A673 (cell line): Measurements from ENCODE around the gene RUNX2. TPM values are rescaled to one million over a fixed set of nuclear protein-coding genes. Genes with fewer than 3 reads are reported as not detected.

Experiments
- BruUV-seq: library from RNA; stranded (reverse); fragments of 400-500 nt; replicated peaks from 2 replicates; lab custom pipeline; 2021; lab: Mats Ljungman, UMichigan
- CTCF ChIA-PET: fragments of 300-600 bp; sonication (Branson Sonifier 250); formaldehyde crosslinking; loops from one replicate; lab custom pipeline; 2022; ENCODE audit warnings: antibody characterized with exemption; lab: Charles Lee
- POLR2A ChIA-PET: fragments of 300-600 bp; sonication (Branson Sonifier 250); formaldehyde crosslinking; loops from one replicate; lab custom pipeline; 2022; ENCODE audit warnings: antibody characterized with exemption; ENCODE audit not compliant: low non-redundant PET; lab: Charles Lee
- DNase-seq: peaks from one replicate; pipeline ENCODE4 v3.0.0-alpha.2; 2015; ENCODE audit warnings: low spot score
- H3K27ac ChIP-seq: fragments of 200-600 bp; sonication (generic); 2 replicates; pipeline ENCODE4 v1.5.1; 2016; ENCODE audit warnings: mixed run types, low read depth, mild to moderate bottlenecking, mixed read lengths, antibody characterized with exemption, low read length; ENCODE audit not compliant: poor library complexity, severe bottlenecking
- H3K27me3 ChIP-seq: fragments of 200-600 bp; sonication (generic); replicated peaks from 2 replicates; pipeline ENCODE4 v1.6.1; 2017; ENCODE audit warnings: mixed run types, low read depth, mild to moderate bottlenecking, mixed read lengths, antibody characterized with exemption, low read length; ENCODE audit not compliant: insufficient read depth, poor library complexity
- H3K36me3 ChIP-seq: fragments of 200-600 bp; sonication (generic); 2 replicates; pipeline ENCODE4 v1.6.1; 2016; ENCODE audit warnings: mixed run types, mild to moderate bottlenecking, mixed read lengths, antibody characterized with exemption, low read length; ENCODE audit not compliant: insufficient read depth, poor library complexity, severe bottlenecking
- H3K4me1 ChIP-seq: fragments of 200-600 bp; sonication (generic); 2 replicates; pipeline ENCODE4 v1.6.1; 2017; ENCODE audit warnings: mixed run types, mild to moderate bottlenecking, mixed read lengths, antibody characterized with exemption, low read length; ENCODE audit not compliant: insufficient read depth, poor library complexity, severe bottlenecking
- H3K4me3 ChIP-seq: fragments of 200-600 bp; sonication (generic); 2 replicates; pipeline ENCODE4 v1.5.1; 2016; ENCODE audit warnings: low read depth, mixed run types, mild to moderate bottlenecking, mixed read lengths, low read length; ENCODE audit not compliant: poor library complexity, severe bottlenecking
- H3K9me3 ChIP-seq: fragments of 200-600 bp; sonication (generic); 2 replicates; pipeline ENCODE4 v1.6.1; 2016; ENCODE audit warnings: mixed run types, low read depth, mild to moderate bottlenecking, mixed read lengths, antibody characterized with exemption, low read length; ENCODE audit not compliant: poor library complexity, severe bottlenecking
- CTCF ChIP-seq: fragments of 300-800, 200-600 bp; sonication (generic); conservative IDR thresholded peaks from 2 replicates; pipeline ENCODE4 v1.5.1; 2017; ENCODE audit warnings: low read depth, mild to moderate bottlenecking, antibody characterized with exemption, low read length, moderate library complexity, mixed read lengths
- EZH2 ChIP-seq: fragments of 200-600 bp; sonication (generic); IDR thresholded peaks from 2 replicates; pipeline ENCODE4 v1.6.1; 2017; ENCODE audit warnings: borderline replicate concordance, low read depth, mild to moderate bottlenecking, mixed read lengths, antibody characterized with exemption, low read length; ENCODE audit not compliant: poor library complexity, severe bottlenecking
- intact Hi-C: fragments of 100-400 bp; cut with micrococcal nuclease; formaldehyde crosslinking; loops from one replicate; pipeline ENCODE4 v1.10.0; 2022; ENCODE audit not compliant: unreplicated experiment
- total RNA-seq: library from RNA; stranded (reverse); gene quantifications from 2 replicates; pipeline ENCODE4 v1.2.3, GENCODE V29; 2021

The RUNX2 gene
- total RNA-seq, 1 experiment from 2014 or later = 4.9 TPM

- Histone ChIP-seq H3K36me3 (no peaks in the 10 kb centered on the region), H3K27me3 (no peaks in the 10 kb centered on the region), H3K4me1 (no peaks in the 10 kb centered on the region), H3K27ac (no peak overlapping the region), H3K4me3 (no peak overlapping the region), H3K9me3 (no peaks in the 10 kb centered on the region)
- CTCF ChIA-PET = interaction anchor here (0.6 kb wide), 2 partner anchors 78 to 130 kb away, joined by 3 read pairs; no protein-coding TSS in a partner anchor
- POLR2A ChIA-PET = interaction anchor here (0.7 kb wide), 1 partner anchor 833 kb away, joined by 3 read pairs; no protein-coding TSS in a partner anchor
- no TSS peak for BruUV-seq
- no peak for DNase-seq
- intact Hi-C loops = no loop called here
- TF ChIP-seq EZH2 = no peak
- TF ChIP-seq CTCF = no peak; the same call in 1 of the 2 replicates
Measured at GRCh38 chr6:45297320-45297719, 30.8 kb upstream of the RUNX2 start.

- BruUV-seq = no TSS peak
- no peaks in the 10 kb centered on the region for H3K36me3 ChIP-seq
- TF ChIP-seq EZH2 = no peak
- TF ChIP-seq CTCF = no peak
- ChIA-PET POLR2A (no interaction called here), CTCF (no interaction called here)
- no peak for DNase-seq
- no peaks in the 10 kb centered on the region for H3K27me3 ChIP-seq
- no peak overlapping the region for H3K27ac ChIP-seq
- H3K9me3 ChIP-seq = no peaks in the 10 kb centered on the region
- H3K4me1 ChIP-seq = no peaks in the 10 kb centered on the region
- H3K4me3 ChIP-seq = no peak overlapping the region
- intact Hi-C loops = loop anchor here (2.0 kb wide), 1 partner anchor 78 kb away; the partner anchor contains the start of gene SUPT3H
Measured at GRCh38 chr6:45299096-45299581, 29.0 kb upstream of the RUNX2 start.

GRCh38 chr6:45300736-45301135, 27.4 kb upstream of the RUNX2 start:
- ChIA-PET CTCF (no interaction called here), POLR2A (no interaction called here)
- Histone ChIP-seq H3K27me3 (no peaks in the 10 kb centered on the region), H3K36me3 (no peaks in the 10 kb centered on the region), H3K4me1 (no peaks in the 10 kb centered on the region), H3K4me3 (no peak overlapping the region), H3K9me3 (no peaks in the 10 kb centered on the region), H3K27ac (no peak overlapping the region)
- no peak for TF ChIP-seq EZH2
- TF ChIP-seq CTCF = no peak
- intact Hi-C loops = no loop called here
- DNase-seq = no peak
- no TSS peak for BruUV-seq
